Transverse colon (tissue), 4 donors: Measurements from ENCODE around the gene MINDY3. TPM values are rescaled to one million over a fixed set of nuclear protein-coding genes. Genes with fewer than 3 reads are reported as not detected.
A peak's percentile ranks its signal among the peaks of the same experiment; 100 is the strongest.

Source experiments
- DNase-seq: peaks from one replicate; pipeline ENCODE4 v3.0.0-alpha.2; 2019
- H3K27ac ChIP-seq, 4 donors: fragments of 200-600 bp; sonication (generic); 2 replicates each; pipeline ENCODE4 v1.5.1; 2016 to 2018; ENCODE audit warnings: inconsistent platforms in 4 of 4
- H3K27me3 ChIP-seq: fragments of 200-600 bp; sonication (generic); 2 replicates; pipeline ENCODE4 v1.5.1; 2017; ENCODE audit warnings: inconsistent platforms
- H3K36me3 ChIP-seq, 4 donors: fragments of 200-600 bp; sonication (generic); 2 replicates each; pipeline ENCODE4 v1.5.1; 2017 to 2019; ENCODE audit warnings: inconsistent platforms in 4 of 4
- H3K4me1 ChIP-seq, 4 donors: fragments of 200-600 bp; sonication (generic); 2 replicates each; pipeline ENCODE4 v1.5.1; 2017 to 2020; ENCODE audit warnings: inconsistent platforms in 4 of 4
- H3K4me3 ChIP-seq, 4 donors: fragments of 200-600 bp; sonication (generic); 1 replicate in 1 of 4; 2 replicates in 3 of 4; pipeline versions ENCODE4 v1.5.1 to v1.6.1; 2017 to 2019; ENCODE audit warnings: inconsistent platforms in 4 of 4
- H3K9me3 ChIP-seq, 2 donors: fragments of 200-600 bp; sonication (generic); 2 replicates each; pipeline ENCODE4 v1.5.1; 2017 to 2019; ENCODE audit warnings: inconsistent platforms in 2 of 2
- CTCF ChIP-seq, 5 experiments: fragments of 200-600 bp in 3 of 5; fragments of 450-650 bp in 2 of 5; sonication (generic) in 3 of 5; IDR thresholded peaks; 1 replicate in 2 of 5; 2 replicates in 3 of 5; pipeline ENCODE4 v1.5.1; 2016 to 2017; ENCODE audit warnings: antibody characterized with exemption in 5 of 5, inconsistent platforms in 3 of 5, mild to moderate bottlenecking in 2 of 5, moderate library complexity in 1 of 5
- EP300 ChIP-seq: sonication (generic); formaldehyde crosslinking; IDR thresholded peaks from one replicate; pipeline ENCODE4 v1.6.1; 2017; ENCODE audit warnings: antibody characterized with exemption, low read depth
- POLR2A ChIP-seq: fragments of 450-650 bp; IDR thresholded peaks from one replicate; pipeline ENCODE4 v1.6.1; 2016; ENCODE audit warnings: antibody characterized with exemption, mild to moderate bottlenecking, moderate library complexity
- POLR2AphosphoS5 ChIP-seq, 3 donors: sonication (generic); formaldehyde crosslinking; IDR thresholded peaks; one replicate each; pipeline ENCODE4 v1.6.1; 2016; ENCODE audit warnings: antibody characterized with exemption in 3 of 3
- WGBS, 2 donors: methylation state at CpG; one replicate each; pipeline ENCODE4 v1.1.5; 2018; ENCODE audit warnings: low coverage in 1 of 2; 5-methylcytosine and 5-hydroxymethylcytosine counted together
- in situ Hi-C, 4 donors: fragments of 200-750 bp; cut with MboI; loops; one replicate each; pipeline versions ENCODE4 v1.15.0 to v1.15.1; 2017; ENCODE audit warnings: low sequenced_read_pairs in 3 of 4, low pct_ligation_motif_present in 1 of 4, low pct_unique_long_range_greater_than_20kb in 1 of 4
- intact Hi-C: fragments of 100-400 bp; cut with DNase I; formaldehyde crosslinking; loops from one replicate; pipeline ENCODE4 v1.15.1; 2023; ENCODE audit warnings: low total_unique reads
- total RNA-seq, 4 donors: library from RNA; depleted of rRNA; stranded (reverse); fragments of >200 nt; gene quantifications; one replicate each; pipeline ENCODE4 v1.1.0, GENCODE V29; 2016

The MINDY3 gene
- total RNA-seq, 4 donors from 2014 or later: 4.2 to 45.3 (median 31.8) TPM

GRCh38 chr10:15801641-15802040, 58.7 kb downstream of the MINDY3 start:
- no peaks in the 10 kb centered on the region for H3K27me3 ChIP-seq
- H3K4me1 ChIP-seq: peaks cover 0 to 14% (median 10%) of the 10 kb centered on the region in 4 donors
- no peak for DNase-seq
- H3K4me3 ChIP-seq: no peak overlapping the region
- H3K27ac ChIP-seq: no peak overlapping the region
- intact Hi-C loops (no loop called here), in situ Hi-C loops (loop anchor here in 1 of 4 donors (25.0 kb wide), 1 partner anchor 364 kb away; no protein-coding TSS in a partner anchor)
- WGBS, 2 donors: 100% methylated on average over 3 of the region's 3 CpGs
- H3K9me3 ChIP-seq: no peaks in the 10 kb centered on the region
- peaks cover 0 to 11% (median 1%) of the 10 kb centered on the region in 4 donors for H3K36me3 ChIP-seq
- no peak for TF ChIP-seq POLR2A
- no peak for TF ChIP-seq POLR2AphosphoS5 (IDR thresholded peaks at IDR 0.05)
- no peak for TF ChIP-seq EP300
- TF ChIP-seq CTCF (IDR thresholded peaks at IDR 0.05): no peak

GRCh38 chr10:15801147-15801546, 59.2 kb downstream of the MINDY3 start:
- H3K9me3 ChIP-seq: no peaks in the 10 kb centered on the region
- H3K36me3 ChIP-seq: peaks cover 0 to 11% (median 1%) of the 10 kb centered on the region in 4 donors
- WGBS, 2 donors: 92 to 100% methylated on average over 1 of the region's 1 CpG
- no peak for TF ChIP-seq CTCF (IDR thresholded peaks at IDR 0.05)
- intact Hi-C loops (no loop called here), in situ Hi-C loops (loop anchor here in 1 of 4 donors (25.0 kb wide), 1 partner anchor 364 kb away; no protein-coding TSS in a partner anchor)
- no peaks in the 10 kb centered on the region for H3K27me3 ChIP-seq
- no peak overlapping the region for H3K27ac ChIP-seq
- H3K4me1 ChIP-seq: peaks cover 0 to 19% (median 13%) of the 10 kb centered on the region in 4 donors
- no peak overlapping the region for H3K4me3 ChIP-seq
- DNase-seq: no peak

- peaks cover 0 to 11% (median 1%) of the 10 kb centered on the region in 4 donors for H3K36me3 ChIP-seq
- no peak for DNase-seq
- no peaks in the 10 kb centered on the region for H3K27me3 ChIP-seq
- TF ChIP-seq POLR2AphosphoS5 (IDR thresholded peaks at IDR 0.05) (no peak), CTCF (IDR thresholded peaks at IDR 0.05) (no peak), POLR2A (no peak), EP300 (no peak)
- WGBS, 2 donors: 44 to 45% methylated on average over 2 of the region's 2 CpGs
- H3K27ac ChIP-seq: peak overlapping the region in 2 of 4 donors; percentile 9 to 20
- intact Hi-C loops: no loop called here
- H3K9me3 ChIP-seq: no peaks in the 10 kb centered on the region
- H3K4me3 ChIP-seq: no peak overlapping the region
- in situ Hi-C loops: no loop called here
- H3K4me1 ChIP-seq: peaks cover 0 to 25% (median 13%) of the 10 kb centered on the region in 4 donors
These were observed 63.0 kb downstream of the MINDY3 start for GRCh38 chr10:15797346-15797745.

- TF ChIP-seq EP300: no peak
- no peak for TF ChIP-seq CTCF (IDR thresholded peaks at IDR 0.05)
- no peak for TF ChIP-seq POLR2A
- TF ChIP-seq POLR2AphosphoS5 (IDR thresholded peaks at IDR 0.05): no peak
- no peaks in the 10 kb centered on the region for H3K27me3 ChIP-seq
- WGBS, 2 donors: 29 to 40% methylated on average over 1 of the region's 1 CpG
- DNase-seq: no peak
- in situ Hi-C loops (no loop called here), intact Hi-C loops (no loop called here)
- peak overlapping the region in 2 of 4 donors; percentile 9 to 20 for H3K27ac ChIP-seq
- no peaks in the 10 kb centered on the region for H3K9me3 ChIP-seq
- peaks cover 0 to 11% (median 1%) of the 10 kb centered on the region in 4 donors for H3K36me3 ChIP-seq
- no peak overlapping the region for H3K4me3 ChIP-seq
- peaks cover 0 to 28% (median 13%) of the 10 kb centered on the region in 4 donors for H3K4me1 ChIP-seq
These were observed 63.5 kb downstream of the MINDY3 start for GRCh38 chr10:15796762-15797161.
